ENCODE data around the gene TMEM131L. TPM values are rescaled to one million over a fixed set of nuclear protein-coding genes. Genes with fewer than 3 reads are reported as not detected.

TMEM131L gene
- total and polyA plus RNA-seq, 2 experiments from 2014 or later, result 3.3 to 7.4 TPM

DNA sequence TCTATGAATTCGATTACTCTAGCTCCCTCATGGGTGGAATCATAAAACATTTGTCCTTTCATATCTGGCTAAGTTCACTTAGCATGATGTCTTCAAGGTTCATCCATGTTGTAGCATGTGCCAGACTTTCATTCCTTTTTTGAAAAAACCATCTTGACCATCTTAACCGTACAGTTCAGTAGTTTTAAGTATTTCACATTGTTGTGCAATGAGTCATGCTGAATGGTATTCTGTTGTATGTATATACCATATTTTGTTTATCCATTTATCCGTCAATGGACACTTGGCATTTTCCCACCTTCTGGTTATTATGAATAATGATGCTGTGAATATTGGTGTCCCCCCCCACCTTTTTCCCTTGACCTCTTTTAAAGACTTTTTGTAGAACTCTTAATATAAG, 145.5 kb downstream of the TMEM131L start:
- TF ChIP-seq, protein P1, sequence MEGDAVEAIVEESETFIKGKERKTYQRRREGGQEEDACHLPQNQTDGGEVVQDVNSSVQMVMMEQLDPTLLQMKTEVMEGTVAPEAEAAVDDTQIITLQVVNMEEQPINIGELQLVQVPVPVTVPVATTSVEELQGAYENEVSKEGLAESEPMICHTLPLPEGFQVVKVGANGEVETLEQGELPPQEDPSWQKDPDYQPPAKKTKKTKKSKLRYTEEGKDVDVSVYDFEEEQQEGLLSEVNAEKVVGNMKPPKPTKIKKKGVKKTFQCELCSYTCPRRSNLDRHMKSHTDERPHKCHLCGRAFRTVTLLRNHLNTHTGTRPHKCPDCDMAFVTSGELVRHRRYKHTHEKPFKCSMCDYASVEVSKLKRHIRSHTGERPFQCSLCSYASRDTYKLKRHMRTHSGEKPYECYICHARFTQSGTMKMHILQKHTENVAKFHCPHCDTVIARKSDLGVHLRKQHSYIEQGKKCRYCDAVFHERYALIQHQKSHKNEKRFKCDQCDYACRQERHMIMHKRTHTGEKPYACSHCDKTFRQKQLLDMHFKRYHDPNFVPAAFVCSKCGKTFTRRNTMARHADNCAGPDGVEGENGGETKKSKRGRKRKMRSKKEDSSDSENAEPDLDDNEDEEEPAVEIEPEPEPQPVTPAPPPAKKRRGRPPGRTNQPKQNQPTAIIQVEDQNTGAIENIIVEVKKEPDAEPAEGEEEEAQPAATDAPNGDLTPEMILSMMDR (IDR thresholded peaks at IDR 0.05; ENCODE audit: low read depth, low read length), result no peak

DNA sequence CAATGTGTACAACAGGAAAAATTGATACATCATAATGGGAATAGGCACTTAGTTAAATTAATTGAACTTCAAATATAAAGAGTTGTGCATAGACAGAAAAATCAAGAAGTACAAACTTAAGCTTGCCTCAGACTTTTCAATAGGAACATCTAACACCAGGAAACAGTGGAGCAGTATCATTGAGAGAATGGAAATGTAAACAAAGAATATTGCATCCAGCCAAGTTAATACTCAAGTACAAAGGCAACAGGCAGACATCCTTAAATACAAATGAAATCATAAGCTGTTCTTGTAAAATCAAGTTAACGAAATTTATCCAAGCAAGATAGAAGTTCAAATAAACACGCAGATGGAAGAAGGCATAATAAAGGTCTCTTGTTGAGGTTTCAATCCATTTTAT, 146.7 kb downstream of the TMEM131L start:
- TF ChIP-seq, protein P1 (IDR thresholded peaks at IDR 0.05; ENCODE audit: low read depth, low read length), result no peak
- no peak for DNase-seq (ENCODE audit: low read depth in 1 of 2, low spot score in 1 of 2)

More for the DNA sequence above, 145.5 kb downstream of the TMEM131L start:
- peak in 1 of 2 donors; percentile 49 for DNase-seq (ENCODE audit: low read depth in 1 of 2, low spot score in 1 of 2)
- H3K4me3 ChIP-seq, result no peak overlapping the region
- H3K27ac ChIP-seq, result no peak overlapping the region
- no peaks in the 10 kb centered on the region for H3K27me3 ChIP-seq
- H3K9me3 ChIP-seq (ENCODE audit: low read depth), result no peaks in the 10 kb centered on the region
- H3K4me1 ChIP-seq (ENCODE audit: low read depth), result no peaks in the 10 kb centered on the region
- H3K36me3 ChIP-seq, result no peaks in the 10 kb centered on the region

DNA sequence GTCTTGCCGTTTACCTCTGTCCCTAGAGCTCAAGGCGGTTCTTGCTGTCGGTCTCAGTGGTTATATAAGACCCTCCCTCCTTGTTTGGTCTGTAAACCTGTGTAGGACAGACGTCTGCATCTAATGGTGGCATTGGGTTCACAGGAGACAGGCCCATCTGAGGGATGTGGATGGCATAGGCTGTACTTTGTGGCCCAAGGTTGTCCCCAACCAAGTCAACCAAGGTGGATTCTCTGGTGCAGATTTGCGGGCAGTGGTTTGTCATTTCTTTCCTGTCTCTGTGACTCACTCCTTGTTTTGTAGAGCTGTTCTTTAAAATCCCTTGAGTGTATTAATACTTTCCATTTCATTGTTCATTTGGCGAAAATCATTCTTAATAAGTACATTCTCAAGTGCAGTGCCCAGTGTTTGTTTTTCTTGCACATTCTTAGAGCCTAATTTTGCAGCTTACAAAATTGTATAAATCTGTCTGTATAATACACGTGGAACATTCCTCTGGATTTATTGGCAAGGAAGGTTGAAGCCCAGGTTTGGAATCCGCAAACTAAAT, 149.9 kb downstream of the TMEM131L start:
- Histone ChIP-seq H3K27me3 (no peaks in the 10 kb centered on the region), H3K27ac (no peak overlapping the region)
- DNase-seq (ENCODE audit: low read depth in 1 of 2, low spot score in 1 of 2), result no peak

More for the DNA sequence above, 146.7 kb downstream of the TMEM131L start:
- no peak overlapping the region for H3K27ac ChIP-seq
- H3K27me3 ChIP-seq, result no peaks in the 10 kb centered on the region
- H3K36me3 ChIP-seq, result no peaks in the 10 kb centered on the region
- no peaks in the 10 kb centered on the region for H3K4me1 ChIP-seq (ENCODE audit: low read depth)
- H3K9me3 ChIP-seq (ENCODE audit: low read depth), result no peaks in the 10 kb centered on the region
- no peak overlapping the region for H3K4me3 ChIP-seq

DNA sequence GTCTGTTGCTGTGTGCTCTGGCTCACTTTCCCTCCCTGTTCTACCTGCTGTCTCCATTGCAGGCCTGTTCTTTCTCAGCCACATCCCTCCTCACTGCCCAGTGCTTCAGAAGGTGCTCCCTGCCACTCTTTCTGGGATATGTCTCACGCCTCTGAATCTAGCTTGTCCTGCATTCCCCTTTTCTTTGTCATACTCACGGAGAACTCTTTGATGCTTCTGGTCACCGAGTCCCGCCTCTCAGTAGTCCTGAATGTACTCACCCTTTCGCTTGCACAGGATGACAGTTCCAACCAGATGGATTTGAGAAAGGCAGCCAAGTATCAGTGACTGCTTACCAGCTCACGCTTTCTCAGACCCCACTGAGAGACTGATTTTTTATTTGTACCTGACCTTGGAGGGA, 152.7 kb downstream of the TMEM131L start:
- Histone ChIP-seq H3K27ac (no peak overlapping the region), H3K4me3 (no peak overlapping the region), H3K9me3 (ENCODE audit: low read depth) (no peaks in the 10 kb centered on the region), H3K36me3 (no peaks in the 10 kb centered on the region), H3K4me1 (ENCODE audit: low read depth) (no peaks in the 10 kb centered on the region), H3K27me3 (no peaks in the 10 kb centered on the region)
- peak in 1 of 2 donors; percentile 9 for DNase-seq (ENCODE audit: low read depth in 1 of 2, low spot score in 1 of 2)
- TF ChIP-seq, protein P1 (IDR thresholded peaks at IDR 0.05; ENCODE audit: low read depth, low read length), result no peak

More for the DNA sequence above, 149.9 kb downstream of the TMEM131L start:
- Histone ChIP-seq H3K4me3 (no peak overlapping the region), H3K9me3 (ENCODE audit: low read depth) (no peaks in the 10 kb centered on the region), H3K4me1 (ENCODE audit: low read depth) (no peaks in the 10 kb centered on the region), H3K36me3 (no peaks in the 10 kb centered on the region)
- TF ChIP-seq, protein P1 (IDR thresholded peaks at IDR 0.05; ENCODE audit: low read depth, low read length), result no peak

DNA sequence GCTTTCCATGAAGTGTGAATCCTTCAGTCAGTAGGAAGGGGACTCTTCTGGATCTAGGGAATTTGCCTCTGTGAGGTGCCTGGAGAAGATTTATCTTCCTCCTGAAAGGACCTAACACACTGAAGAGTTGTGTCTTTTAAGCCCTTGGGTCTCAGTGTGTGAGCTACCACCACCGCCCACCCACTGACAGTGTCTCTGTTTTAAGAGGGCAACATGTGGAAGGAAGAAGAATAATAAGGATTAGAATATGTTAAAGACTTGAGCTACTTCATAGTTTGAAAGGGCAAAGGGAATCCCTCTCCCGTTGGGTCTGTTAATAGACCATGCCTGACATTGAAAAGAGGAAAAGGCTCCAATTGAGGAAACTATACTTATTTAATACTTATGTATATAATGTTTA, 153.7 kb downstream of the TMEM131L start:
- DNase-seq (ENCODE audit: low read depth in 1 of 2, low spot score in 1 of 2), result no peak
- Histone ChIP-seq H3K27ac (no peak overlapping the region), H3K36me3 (no peaks in the 10 kb centered on the region), H3K9me3 (ENCODE audit: low read depth) (no peaks in the 10 kb centered on the region), H3K4me1 (ENCODE audit: low read depth) (no peaks in the 10 kb centered on the region), H3K4me3 (no peak overlapping the region), H3K27me3 (no peaks in the 10 kb centered on the region)
- TF ChIP-seq, protein P1 (IDR thresholded peaks at IDR 0.05; ENCODE audit: low read depth, low read length), result no peak

Data from cardiac muscle cell (in vitro differentiated cells and primary cell).